Heart right ventricle (tissue), 16 donors: ENCODE measurements around the gene NRDC. TPM values are rescaled to one million over a fixed set of nuclear protein-coding genes. Genes with fewer than 3 reads are reported as not detected.
A peak's percentile ranks its signal among the peaks of the same experiment; 100 is the strongest.

Experiments used
- ATAC-seq, 8 donors: fragments of 200-7000 bp; cut with Tn5 transposase; one replicate each; pipeline ENCODE4 v1.9.1; 2020; ENCODE audit warnings: mild to moderate bottlenecking in 8 of 8, moderate library complexity in 8 of 8, moderate number of reproducible peaks in 1 of 8
- DNase-seq, 2 donors: peaks; one replicate each; pipeline ENCODE4 v3.0.0-alpha.2; 2020
- H3K27ac ChIP-seq, 10 donors: fragments of 200-600 bp; sonication (generic) in 2 of 10; one replicate each; pipeline versions ENCODE4 v1.5.0 to v1.8.0; 2020 to 2022; ENCODE audit warnings: mild to moderate bottlenecking in 3 of 10
- H3K27me3 ChIP-seq, 7 donors: fragments of 200-600 bp; one replicate each; pipeline ENCODE4 v1.8.0; 2021 to 2022; ENCODE audit warnings: mild to moderate bottlenecking in 2 of 7
- H3K36me3 ChIP-seq, 9 donors: fragments of 200-600 bp; sonication (generic) in 1 of 9; one replicate each; pipeline versions ENCODE4 v1.5.0 to v1.8.0; 2020 to 2022; ENCODE audit warnings: mild to moderate bottlenecking in 2 of 9
- H3K4me1 ChIP-seq, 9 donors: fragments of 200-600 bp; sonication (generic) in 1 of 9; one replicate each; pipeline versions ENCODE4 v1.5.0 to v1.8.0; 2020 to 2022; ENCODE audit warnings: mild to moderate bottlenecking in 4 of 9
- H3K4me3 ChIP-seq, 10 donors: fragments of 200-600 bp; sonication (generic) in 2 of 10; one replicate each; pipeline versions ENCODE4 v1.5.0 to v1.8.0; 2020 to 2022; ENCODE audit warnings: mild to moderate bottlenecking in 7 of 10, moderate library complexity in 2 of 10
- H3K9me3 ChIP-seq, 11 donors: fragments of 200-600 bp in 10 of 11; sonication (generic) in 2 of 11; one replicate each; pipeline versions ENCODE4 v1.5.0 to v1.8.0; 2013 to 2022; ENCODE audit warnings: mild to moderate bottlenecking in 2 of 11, control low read depth in 1 of 11, moderate library complexity in 1 of 11
- WGBS, 2 donors: extraction: QIAGEN DNeasy Blood & Tissue Kit; methylation state at CpG; one replicate each; pipeline ENCODE4 v1.1.7; 2013; ENCODE audit warnings: inconsistent platforms in 1 of 2; 5-methylcytosine and 5-hydroxymethylcytosine counted together
- intact Hi-C, 10 donors: fragments of 100-400 bp; cut with DNase I; formaldehyde crosslinking; loops; one replicate each; pipeline versions ENCODE4 v1.11.1 to v1.14.2; 2022
- polyA plus RNA-seq, 2 donors: library from polyadenylated mRNA; stranded (reverse); fragments of 200-250 nt; gene quantifications; one replicate each; pipeline ENCODE4 v1.2.3, GENCODE V29; 2013
- total RNA-seq, 10 donors: library from RNA; stranded (reverse); fragmentation: NEBNext Ultra II Directional in 3 of 10; extraction: Animal tissue kit (Norgen Biotek cat#: 25700) in 3 of 10; gene quantifications; one replicate each; pipeline versions ENCODE4 v1.2.1 to v1.2.4, GENCODE V29; 2021 to 2023
- TF ChIP-seq, protein P1 (sequence below), 9 donors: fragments of 200-600 bp; sonication (generic) in 2 of 9; IDR thresholded peaks; one replicate each; pipeline versions ENCODE4 v1.5.0 to v1.8.0; 2021 to 2022; ENCODE audit warnings: antibody characterized with exemption in 9 of 9, mild to moderate bottlenecking in 5 of 9, moderate library complexity in 1 of 9
- donor health status: Arrhythmogenic right ventricular cardiomyopathy.
- donor health status: ischemic (EF 13 %, LVEDD 7.1; RV severe dilation, severe dysfunction).
- donor health status: healthy with polysubstance abuse.
- donor health status: DM: no; HTN: yes; CAD: no.
- donor health status: DM: no; HTN: no; CAD: no.
- donor health status: ischemic (EF 25% LVEDD 6.9; RV normal size, moderate dysfunction).
- donor health status: ischemic (EF 25% LVEDD 5.7; RV mildly dilated, moderate dysfunction).
- donor health status: healthy.
- donor health status: DM: yes; HTN: yes; CAD: no.
- donor health status: Ischemic cardiomyopathy.
- donor health status: ischemic (EF 35%, LVEDD 5.7; RV mildly dilated, moderate dysfunction).
- donor health status: nonischemic (EF 11% LVEDD 7.7; RV severe dilation, severe dysfunction).
- donor health status: DM: yes; HTN: yes; CAD: no.
- donor health status: PGD.
- donor health status: ischemic (EF 29% LVEDD 5.4; RV normal size, mild dysfunction).
- donor health status: nonischemic (EF 23%, LVEDD 6.1; RV moderate dilation, normal function).

Gene NRDC
- total and polyA plus RNA-seq, 12 donors: 77.8 to 228 (median 135) TPM

DNA sequence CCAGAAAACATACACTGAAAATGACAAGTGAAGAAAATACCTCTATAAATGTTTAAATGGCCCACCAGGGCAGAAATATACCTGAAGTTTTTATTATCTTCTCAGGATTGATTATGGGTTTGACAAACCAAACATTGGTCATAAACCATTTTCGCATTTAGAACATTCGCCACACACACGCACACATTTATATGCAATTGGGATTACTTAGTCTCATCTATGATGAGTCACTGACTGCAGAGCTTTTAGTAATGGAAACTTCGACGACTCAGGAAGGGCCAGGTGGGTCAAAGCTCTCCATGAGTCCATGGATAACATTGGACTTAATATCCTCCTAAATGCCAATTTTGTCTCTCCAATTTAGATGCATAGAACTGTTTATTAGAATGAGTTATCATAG, 16.9 kb downstream of the NRDC start:
- ATAC-seq (no peak), DNase-seq (no peak)
- intact Hi-C loops: no loop called here
- 96 to 99% methylated on average over 5 of the region's 5 CpGs for WGBS, 2 donors
- TF ChIP-seq, protein P1, sequence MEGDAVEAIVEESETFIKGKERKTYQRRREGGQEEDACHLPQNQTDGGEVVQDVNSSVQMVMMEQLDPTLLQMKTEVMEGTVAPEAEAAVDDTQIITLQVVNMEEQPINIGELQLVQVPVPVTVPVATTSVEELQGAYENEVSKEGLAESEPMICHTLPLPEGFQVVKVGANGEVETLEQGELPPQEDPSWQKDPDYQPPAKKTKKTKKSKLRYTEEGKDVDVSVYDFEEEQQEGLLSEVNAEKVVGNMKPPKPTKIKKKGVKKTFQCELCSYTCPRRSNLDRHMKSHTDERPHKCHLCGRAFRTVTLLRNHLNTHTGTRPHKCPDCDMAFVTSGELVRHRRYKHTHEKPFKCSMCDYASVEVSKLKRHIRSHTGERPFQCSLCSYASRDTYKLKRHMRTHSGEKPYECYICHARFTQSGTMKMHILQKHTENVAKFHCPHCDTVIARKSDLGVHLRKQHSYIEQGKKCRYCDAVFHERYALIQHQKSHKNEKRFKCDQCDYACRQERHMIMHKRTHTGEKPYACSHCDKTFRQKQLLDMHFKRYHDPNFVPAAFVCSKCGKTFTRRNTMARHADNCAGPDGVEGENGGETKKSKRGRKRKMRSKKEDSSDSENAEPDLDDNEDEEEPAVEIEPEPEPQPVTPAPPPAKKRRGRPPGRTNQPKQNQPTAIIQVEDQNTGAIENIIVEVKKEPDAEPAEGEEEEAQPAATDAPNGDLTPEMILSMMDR (IDR thresholded peaks at IDR 0.05): no peak
- peaks cover 0 to 23% (median 10%) of the 10 kb centered on the region in 9 donors for H3K4me1 ChIP-seq
- no peak overlapping the region for H3K4me3 ChIP-seq
- H3K36me3 ChIP-seq: peaks cover 0 to 5% (median 0%) of the 10 kb centered on the region in 9 donors
- H3K27ac ChIP-seq: no peak overlapping the region
- no peaks in the 10 kb centered on the region for H3K27me3 ChIP-seq
- no peaks in the 10 kb centered on the region for H3K9me3 ChIP-seq

DNA sequence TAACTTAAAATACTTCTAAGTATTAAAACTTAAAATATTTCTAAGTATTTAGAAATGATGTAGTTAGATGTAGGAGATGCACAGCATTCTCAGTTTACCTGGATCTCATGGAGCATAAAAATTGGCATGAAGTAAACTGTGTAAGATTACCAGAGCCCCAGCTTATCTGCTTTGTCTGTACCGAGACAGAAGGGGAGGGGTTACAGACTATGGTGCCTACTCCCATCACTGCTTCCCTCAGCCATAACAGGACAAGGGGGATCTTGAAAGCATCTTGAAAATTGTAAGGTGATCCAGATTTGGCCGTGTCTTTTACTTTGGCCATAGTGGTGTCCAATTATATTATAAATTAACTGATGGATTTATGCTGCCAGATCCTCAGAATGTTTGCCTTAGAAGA, 18.8 kb downstream of the NRDC start:
- intact Hi-C loops: no loop called here
- DNase-seq (no peak), ATAC-seq (no peak)
- TF ChIP-seq, protein P1 (IDR thresholded peaks at IDR 0.05): no peak
- Histone ChIP-seq H3K27me3 (no peaks in the 10 kb centered on the region), H3K36me3 (peaks cover 0 to 23% (median 0%) of the 10 kb centered on the region in 9 donors), H3K4me1 (peaks cover 0 to 14% (median 10%) of the 10 kb centered on the region in 9 donors), H3K9me3 (no peaks in the 10 kb centered on the region), H3K27ac (no peak overlapping the region), H3K4me3 (no peak overlapping the region)
- 68 to 70% methylated on average over 2 of the region's 2 CpGs for whole genome bisulfite sequencing, 2 donors

DNA sequence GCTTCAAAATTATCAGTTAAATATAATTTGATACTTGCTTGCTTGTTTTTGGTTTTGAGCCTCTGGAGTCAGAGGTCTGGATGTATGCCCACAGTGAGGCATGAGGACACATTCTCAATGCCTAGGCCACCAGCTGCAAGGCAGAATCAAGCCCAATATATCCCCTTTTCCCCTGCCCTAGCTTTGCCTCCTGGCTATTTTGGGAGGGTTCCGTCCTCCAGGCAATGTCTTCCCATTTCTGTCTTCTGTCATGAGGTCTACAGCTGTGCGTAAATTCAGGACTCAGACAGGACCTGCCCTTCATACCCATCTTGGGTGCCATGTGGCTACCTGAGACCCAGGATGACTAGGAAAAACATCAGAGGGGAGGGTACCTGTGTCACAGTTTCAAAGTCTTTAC, 19.2 kb downstream of the NRDC start:
- peaks cover 0 to 24% (median 0%) of the 10 kb centered on the region in 9 donors for H3K36me3 ChIP-seq
- WGBS, 2 donors: 79 to 85% methylated on average over 2 of the region's 2 CpGs
- peaks cover 0 to 14% (median 10%) of the 10 kb centered on the region in 9 donors for H3K4me1 ChIP-seq
- H3K4me3 ChIP-seq: no peak overlapping the region
- intact Hi-C loops: no loop called here
- H3K9me3 ChIP-seq: no peaks in the 10 kb centered on the region
- TF ChIP-seq, protein P1 (IDR thresholded peaks at IDR 0.05): no peak
- DNase-seq (no peak), ATAC-seq (peak in 1 of 8 donors; percentile 26)
- no peaks in the 10 kb centered on the region for H3K27me3 ChIP-seq
- no peak overlapping the region for H3K27ac ChIP-seq

DNA sequence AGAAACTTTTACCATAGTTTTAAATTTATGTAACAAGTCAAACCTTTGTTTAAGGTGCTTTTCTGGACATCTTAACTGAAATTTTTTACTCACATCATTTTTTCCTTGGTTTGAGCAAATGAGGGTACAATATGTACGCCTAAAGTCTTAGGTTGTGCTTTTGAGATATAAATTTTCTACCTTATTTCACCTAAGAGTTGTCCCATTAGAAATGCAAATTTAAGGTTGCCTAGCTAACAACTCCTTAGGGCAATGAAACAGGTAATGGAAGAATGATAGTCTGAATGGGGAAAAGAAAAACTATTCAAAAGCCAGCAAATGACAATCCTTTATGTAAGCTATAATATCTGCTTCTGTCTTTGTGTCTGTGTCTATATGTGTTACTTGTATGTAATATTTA, 19.6 kb downstream of the NRDC start:
- no peak for DNase-seq
- peaks cover 0 to 14% (median 10%) of the 10 kb centered on the region in 9 donors for H3K4me1 ChIP-seq
- WGBS, 2 donors: 68 to 76% methylated on average over 1 of the region's 1 CpG
- no peaks in the 10 kb centered on the region for H3K9me3 ChIP-seq
- intact Hi-C loops: no loop called here
- peaks cover 0 to 29% (median 0%) of the 10 kb centered on the region in 9 donors for H3K36me3 ChIP-seq
- no peaks in the 10 kb centered on the region for H3K27me3 ChIP-seq
- TF ChIP-seq, protein P1 (IDR thresholded peaks at IDR 0.05): no peak
- no peak overlapping the region for H3K4me3 ChIP-seq
- no peak for ATAC-seq
- H3K27ac ChIP-seq: no peak overlapping the region
